Measurements from ENCODE around the gene UROD. TPM values are rescaled to one million over a fixed set of nuclear protein-coding genes. Genes with fewer than 3 reads are reported as not detected.
A peak's percentile ranks its signal among the peaks of the same experiment; 100 is the strongest.

UROD gene
- total RNA-seq, 1 donor from 2014 or later = 77.4 TPM

GRCh38 chr1:45013551-45014209, 1.6 kb downstream of the UROD start:
- H3K27me3 Mint-ChIP-seq (ENCODE audit: low read depth) = no peaks in the 10 kb centered on the region
- DNase-seq (ENCODE audit: low read depth, low spot score) = no peak
- peaks cover 37% of the 10 kb centered on the region for H3K4me1 Mint-ChIP-seq

GRCh38 chr1:45014321-45015028, 2.4 kb downstream of the UROD start:
- peak; percentile 86 for DNase-seq (ENCODE audit: low read depth, low spot score)
- Mint-ChIP-seq H3K27ac (ENCODE audit: unreplicated experiment) (peak overlapping the region; percentile 59), H3K9me3 (no peaks in the 10 kb centered on the region), H3K27me3 (ENCODE audit: low read depth) (no peaks in the 10 kb centered on the region), H3K36me3 (ENCODE audit: low read depth) (no peaks in the 10 kb centered on the region), H3K4me1 (peaks cover 37% of the 10 kb centered on the region), H3K4me3 (peak overlapping the region; percentile 91)
- TF ChIP-seq CTCF (conservative IDR thresholded peaks at IDR 0.05) = peak; percentile 89

More at GRCh38 chr1:45013551-45014209, 1.6 kb downstream of the UROD start:
- Mint-ChIP-seq H3K4me3 (peak overlapping the region; percentile 94), H3K27ac (ENCODE audit: unreplicated experiment) (no peak overlapping the region), H3K36me3 (ENCODE audit: low read depth) (no peaks in the 10 kb centered on the region), H3K9me3 (no peaks in the 10 kb centered on the region)
- no peak for TF ChIP-seq CTCF (conservative IDR thresholded peaks at IDR 0.05)

- no peak for TF ChIP-seq CTCF (conservative IDR thresholded peaks at IDR 0.05)
- Mint-ChIP-seq H3K4me3 (no peak overlapping the region), H3K27me3 (ENCODE audit: low read depth) (no peaks in the 10 kb centered on the region), H3K4me1 (peaks cover 29% of the 10 kb centered on the region), H3K27ac (ENCODE audit: unreplicated experiment) (no peak overlapping the region), H3K36me3 (ENCODE audit: low read depth) (no peaks in the 10 kb centered on the region), H3K9me3 (no peaks in the 10 kb centered on the region)
- no peak for DNase-seq (ENCODE audit: low read depth, low spot score)
Observed at GRCh38 chr1:45015683-45016082, 3.6 kb downstream of the UROD start.

- Mint-ChIP-seq H3K4me3 (no peak overlapping the region), H3K27ac (ENCODE audit: unreplicated experiment) (no peak overlapping the region), H3K4me1 (peaks cover 28% of the 10 kb centered on the region), H3K27me3 (ENCODE audit: low read depth) (no peaks in the 10 kb centered on the region), H3K9me3 (no peaks in the 10 kb centered on the region), H3K36me3 (ENCODE audit: low read depth) (no peaks in the 10 kb centered on the region)
- TF ChIP-seq CTCF (conservative IDR thresholded peaks at IDR 0.05) = no peak
- no peak for DNase-seq (ENCODE audit: low read depth, low spot score)
Observed at GRCh38 chr1:45016090-45016697, 4.1 kb downstream of the UROD start.

- Mint-ChIP-seq H3K4me3 (peak overlapping the region; percentile 18), H3K27me3 (ENCODE audit: low read depth) (no peaks in the 10 kb centered on the region), H3K27ac (ENCODE audit: unreplicated experiment) (peak overlapping the region; percentile 10), H3K9me3 (no peaks in the 10 kb centered on the region), H3K4me1 (peaks cover 22% of the 10 kb centered on the region), H3K36me3 (ENCODE audit: low read depth) (no peaks in the 10 kb centered on the region)
- TF ChIP-seq CTCF (conservative IDR thresholded peaks at IDR 0.05) = no peak
- no peak for DNase-seq (ENCODE audit: low read depth, low spot score)
Observed at GRCh38 chr1:45016767-45017166, 4.7 kb downstream of the UROD start.

All from neural crest cell (in vitro differentiated cells).